BE2C (cell line): ENCODE results near the gene CLEC6A.

Experiments used
- DNase-seq: peaks from one replicate; pipeline ENCODE4 v3.0.0-alpha.2; 2020
- H3K27me3 ChIP-seq: fragments of 250-450 bp; sonication (Bioruptor Pico); 2 replicates; pipeline ENCODE4 v1.5.1; 2020; ENCODE audit warnings: mild to moderate bottlenecking
- H3K36me3 ChIP-seq: fragments of 250-450 bp; sonication (Bioruptor Pico); 2 replicates; pipeline ENCODE4 v1.5.1; 2020; ENCODE audit warnings: mild to moderate bottlenecking
- H3K4me1 ChIP-seq: fragments of 250-450 bp; sonication (Bioruptor Pico); 2 replicates; pipeline ENCODE4 v1.5.1; 2020
- H3K4me3 ChIP-seq: 2 replicates; pipeline ENCODE4 v1.5.1; 2011; ENCODE audit warnings: low read depth, low read length
- H3K9me3 ChIP-seq: fragments of 250-450 bp; sonication (Bioruptor Pico); 2 replicates; pipeline ENCODE4 v1.5.1; 2020
- CTCF ChIP-seq: IDR thresholded peaks from 2 replicates; pipeline ENCODE4 v1.5.1; 2012; ENCODE audit warnings: mild to moderate bottlenecking, low read depth, low read length

Gene CLEC6A

GRCh38 chr12:8527250-8528130 is 71.7 kb downstream of the CLEC6A start:
- TF ChIP-seq CTCF: no peak
- H3K4me1 ChIP-seq: no peaks in the 10 kb centered on the region
- no peak overlapping the region for H3K4me3 ChIP-seq
- H3K36me3 ChIP-seq: no peaks in the 10 kb centered on the region
- no peak for DNase-seq
- no peaks in the 10 kb centered on the region; the same call in 1 of the 2 replicates for H3K27me3 ChIP-seq
- no peaks in the 10 kb centered on the region for H3K9me3 ChIP-seq
